Prostate gland (tissue), 2 donors: ENCODE measurements around the gene CRYZL1.

Source experiments
- POLR2A ChIP-seq: fragments of 450-650 bp; IDR thresholded peaks from one replicate; pipeline ENCODE4 v1.6.1; 2016; ENCODE audit warnings: antibody characterized with exemption, mild to moderate bottlenecking
- POLR2AphosphoS5 ChIP-seq: sonication (generic); formaldehyde crosslinking; IDR thresholded peaks from one replicate; pipeline ENCODE4 v1.6.1; 2017; ENCODE audit warnings: antibody characterized with exemption
- TF ChIP-seq, protein P1 (sequence below), 4 experiments: fragments of 200-600 bp in 2 of 4; fragments of 450-650 bp in 2 of 4; sonication (generic) in 2 of 4; IDR thresholded peaks; 1 replicate in 3 of 4; 2 replicates in 1 of 4; pipeline ENCODE4 v1.5.1; 2016 to 2019; ENCODE audit warnings: antibody characterized with exemption in 4 of 4, mild to moderate bottlenecking in 2 of 4, moderate library complexity in 2 of 4

GRCh38 chr21:33663241-33663640, 21.7 kb upstream of the CRYZL1 start:
- TF ChIP-seq, protein P1, sequence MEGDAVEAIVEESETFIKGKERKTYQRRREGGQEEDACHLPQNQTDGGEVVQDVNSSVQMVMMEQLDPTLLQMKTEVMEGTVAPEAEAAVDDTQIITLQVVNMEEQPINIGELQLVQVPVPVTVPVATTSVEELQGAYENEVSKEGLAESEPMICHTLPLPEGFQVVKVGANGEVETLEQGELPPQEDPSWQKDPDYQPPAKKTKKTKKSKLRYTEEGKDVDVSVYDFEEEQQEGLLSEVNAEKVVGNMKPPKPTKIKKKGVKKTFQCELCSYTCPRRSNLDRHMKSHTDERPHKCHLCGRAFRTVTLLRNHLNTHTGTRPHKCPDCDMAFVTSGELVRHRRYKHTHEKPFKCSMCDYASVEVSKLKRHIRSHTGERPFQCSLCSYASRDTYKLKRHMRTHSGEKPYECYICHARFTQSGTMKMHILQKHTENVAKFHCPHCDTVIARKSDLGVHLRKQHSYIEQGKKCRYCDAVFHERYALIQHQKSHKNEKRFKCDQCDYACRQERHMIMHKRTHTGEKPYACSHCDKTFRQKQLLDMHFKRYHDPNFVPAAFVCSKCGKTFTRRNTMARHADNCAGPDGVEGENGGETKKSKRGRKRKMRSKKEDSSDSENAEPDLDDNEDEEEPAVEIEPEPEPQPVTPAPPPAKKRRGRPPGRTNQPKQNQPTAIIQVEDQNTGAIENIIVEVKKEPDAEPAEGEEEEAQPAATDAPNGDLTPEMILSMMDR (IDR thresholded peaks at IDR 0.05) = no peak
- no peak for TF ChIP-seq POLR2A
- no peak for TF ChIP-seq POLR2AphosphoS5
